GM12878 (cell line): ENCODE measurements around the gene MRPL27. TPM values are rescaled to one million over a fixed set of nuclear protein-coding genes. Genes with fewer than 3 reads are reported as not detected.

Experiments
- ATAC-seq: fragments of 200-7000 bp; cut with Tn5 transposase; 3 replicates; pipeline ENCODE4 v1.9.1; 2020; ENCODE audit warnings: mild to moderate bottlenecking, moderate library complexity
- BruUV-seq: library from RNA; stranded (reverse); fragments of 400-500 nt; replicated peaks from 2 replicates; lab custom pipeline; 2021; lab: Mats Ljungman, UMichigan
- CTCF ChIA-PET: fragments of 300-600 bp; sonication (Branson Sonifier 250); formaldehyde crosslinking; extraction: SDS; loops from one replicate; lab custom pipeline; 2021; ENCODE audit warnings: inconsistent platforms; lab: Yijun Ruan, JAX
- POLR2A ChIA-PET: fragments of 350-600 bp; formaldehyde crosslinking; extraction: SDS; loops from one replicate; lab custom pipeline; 2021; ENCODE audit warnings: inconsistent platforms; lab: Charles Lee
- RAD21 ChIA-PET: fragments of 300-600 bp; sonication (Branson Sonifier 250); formaldehyde crosslinking; loops from one replicate; lab custom pipeline; 2023; ENCODE audit warnings: antibody characterized with exemption; ENCODE audit not compliant: unreplicated experiment; lab: Charles Lee
- SMC1A ChIA-PET: fragments of 300-600 bp; sonication (Branson Sonifier 250); formaldehyde crosslinking; loops from one replicate; lab custom pipeline; 2023; ENCODE audit not compliant: unreplicated experiment, uncharacterized antibody; lab: Charles Lee
- DNase-seq: peaks from one replicate; pipeline ENCODE4 v3.0.0-alpha.2; 2011; ENCODE audit warnings: low read depth, low spot score
- FAIRE-seq: peaks from 3 replicates; lab custom pipeline; 2011; peaks lifted over from hg19 to GRCh38; lab: Jason Lieb, UNC
- H2AFZ ChIP-seq: 2 replicates; pipeline ENCODE4 v1.6.0; 2011; ENCODE audit warnings: low read depth, low read length, control low read depth; ENCODE audit not compliant: control insufficient read depth
- H3K27ac ChIP-seq: 2 replicates; pipeline ENCODE4 v1.5.1; 2011; ENCODE audit warnings: control low read depth; ENCODE audit not compliant: control insufficient read depth, insufficient read depth
- H3K27me3 ChIP-seq, 2 experiments: replicated peaks in 1 of 2; 2 replicates each; pipeline versions ENCODE4 v1.6.0 to v1.6.1; 2011; ENCODE audit warnings: low read length in 1 of 2; ENCODE audit not compliant: control insufficient read depth in 2 of 2, insufficient read depth in 2 of 2
- H3K36me3 ChIP-seq, 2 experiments: 2 replicates each; pipeline ENCODE4 v1.5.1; 2011; ENCODE audit warnings: low read length in 1 of 2; ENCODE audit not compliant: control insufficient read depth in 2 of 2, insufficient read depth in 2 of 2
- H3K4me1 ChIP-seq: 2 replicates; pipeline ENCODE4 v1.6.1; 2011; ENCODE audit warnings: mild to moderate bottlenecking, low read length, moderate library complexity, mixed read lengths; ENCODE audit not compliant: control insufficient read depth, insufficient read depth
- H3K4me2 ChIP-seq: 2 replicates; pipeline ENCODE4 v1.6.0; 2011; ENCODE audit warnings: control low read depth; ENCODE audit not compliant: control insufficient read depth, insufficient read depth
- H3K4me3 ChIP-seq: fragments of 200-600 bp; sonication (generic); 2 replicates; pipeline ENCODE4 v1.5.1; 2016
- H3K79me2 ChIP-seq: 2 replicates; pipeline ENCODE4 v1.6.0; 2011; ENCODE audit warnings: low read length; ENCODE audit not compliant: control insufficient read depth, insufficient read depth
- H3K9ac ChIP-seq: 2 replicates; pipeline ENCODE4 v1.8.0; 2011; ENCODE audit warnings: low read length, control low read depth, mixed read lengths; ENCODE audit not compliant: control insufficient read depth, insufficient read depth
- H3K9me3 ChIP-seq: replicated peaks from 3 replicates; pipeline ENCODE4 v1.5.1; 2011; ENCODE audit warnings: mild to moderate bottlenecking, low read length; ENCODE audit not compliant: control insufficient read depth, insufficient read depth
- H4K20me1 ChIP-seq: 2 replicates; pipeline ENCODE4 v1.6.0; 2011; ENCODE audit not compliant: control insufficient read depth, insufficient read depth
- BCL3 ChIP-seq: IDR thresholded peaks from 2 replicates; pipeline ENCODE4 v1.6.1; 2011; ENCODE audit warnings: borderline replicate concordance, low read depth, mild to moderate bottlenecking, moderate library complexity, low read length; ENCODE audit not compliant: insufficient read depth, poor library complexity, severe bottlenecking
- E4F1 ChIP-seq: fragments of 450-650 bp; IDR thresholded peaks from 2 replicates; pipeline ENCODE4 v1.6.1; 2018; ENCODE audit warnings: borderline replicate concordance, mild to moderate bottlenecking; ENCODE audit not compliant: partially characterized antibody
- MTA3 ChIP-seq: IDR thresholded peaks from 2 replicates; pipeline ENCODE4 v1.6.1; 2012; ENCODE audit warnings: low read length, inconsistent platforms, borderline replicate concordance
- MYC ChIP-seq: IDR thresholded peaks from 2 replicates; pipeline ENCODE4 v1.6.1; 2011; ENCODE audit warnings: mild to moderate bottlenecking, low read length, moderate library complexity, inconsistent platforms; ENCODE audit not compliant: insufficient read depth, insufficient replicate concordance, insufficient read length, severe bottlenecking
- NBN ChIP-seq: fragments of 450-650 bp; IDR thresholded peaks from 2 replicates; pipeline ENCODE4 v1.6.1; 2016
- PML ChIP-seq: IDR thresholded peaks from 2 replicates; pipeline ENCODE4 v1.6.1; 2012; ENCODE audit warnings: low read length, inconsistent platforms
- POLR2A ChIP-seq: IDR thresholded peaks from 2 replicates; pipeline ENCODE4 v1.6.1; 2011; ENCODE audit warnings: low read depth, mild to moderate bottlenecking, low read length
- WGBS: methylation state at CpG from one replicate; pipeline ENCODE4 v1.1.6; 2016; ENCODE audit warnings: low lambda C conversion rate; ENCODE audit not compliant: insufficient replicate concordance, insufficient coverage; ENCODE audit errors: missing lambda C conversion rate; 5-methylcytosine and 5-hydroxymethylcytosine counted together
- in situ Hi-C: fragments of 300-500 bp; cut with MboI; formaldehyde crosslinking; loops from 9 replicates; pipeline ENCODE4 v1.14.3; 2018; ENCODE audit warnings: mixed read lengths
- intact Hi-C: fragments of 100-400 bp; cut with micrococcal nuclease; formaldehyde crosslinking; loops from one replicate; pipeline ENCODE4 v1.14.2; 2022; ENCODE audit not compliant: unreplicated experiment
- polyA plus RNA-seq, 11 experiments: library from polyadenylated mRNA; depleted of rRNA in 4 of 11; unstranded in 6 of 11; stranded (reverse) in 5 of 11; fragments of >200 nt; fragmentation: Nextera tagmentation in 4 of 11; fragmentation: Illumina TruSeq in 1 of 11; extraction: Ambion mirVana in 4 of 11; extraction: Trizol in 1 of 11; gene quantifications; 1 replicate in 1 of 11; 2 replicates in 10 of 11; pipeline versions ENCODE4 v1.2.1 to v1.2.3, GENCODE V29; 2011 to 2016; ENCODE audit warnings: inconsistent platforms in 2 of 11, missing spikeins in 2 of 11, low read depth in 1 of 11
- total RNA-seq, 4 experiments: library from RNA; depleted of rRNA in 3 of 4; stranded (reverse); fragments of >200 nt in 3 of 4; fragmentation: Illumina TruSeq in 1 of 4; extraction: Trizol in 1 of 4; gene quantifications; 2 replicates each; pipeline versions ENCODE4 v1.2.1 to v1.2.3, GENCODE V29; 2013 to 2021
- TF ChIP-seq, protein P1 (sequence below): IDR thresholded peaks from 2 replicates; pipeline ENCODE4 v1.6.1; 2012; ENCODE audit warnings: low read depth, low read length, improper control_type of control experiment

MRPL27 gene
- total and polyA plus RNA-seq, 10 of the 15 experiments (the other 5 are each of a cell fraction or from before 2014, with no cell fraction given): 83.0 to 390 (median 131) TPM

GRCh38 chr17:50396261-50397110, 23.5 kb upstream of the MRPL27 start:
- CTCF ChIA-PET: interaction anchor here (0.6 to 5.7 kb wide), 37 partner anchors 8 to 383 kb away, joined by 3 to 83 read pairs (median 6); partner anchors contain the start of genes ACSF2, COL1A1, EME1 and MRPL27
- H3K9ac ChIP-seq: peak overlapping the region; percentile 89
- peak; percentile 57 for ATAC-seq
- DNase-seq: no peak
- SMC1A ChIA-PET: interaction anchor here (0.7 to 4.6 kb wide), 15 partner anchors 9 to 87 kb away, joined by 3 to 26 read pairs (median 4); partner anchors contain the start of gene RSAD1
- under 1% methylated on average over 30 of the region's 30 CpGs for whole genome bisulfite sequencing
- intact Hi-C loops: loop anchor here (1.0 to 2.0 kb wide), 3 partner anchors 25 to 82 kb away; partner anchors contain the start of genes ACSF2 and RSAD1
- FAIRE-seq: no peak
- peak overlapping the region; percentile 81 for H3K27ac ChIP-seq
- H3K4me1 ChIP-seq: peaks cover 13% of the 10 kb centered on the region
- POLR2A ChIA-PET: interaction anchor here (0.6 to 3.3 kb wide), 14 partner anchors 15 to 146 kb away, joined by 3 to 31 read pairs (median 4); partner anchors contain the start of genes ACSF2 and RSAD1
- in situ Hi-C loops: no loop called here
- H3K27me3 ChIP-seq: no peaks in the 10 kb centered on the region
- BruUV-seq: no TSS peak
- peak overlapping the region; percentile 93 for H3K4me3 ChIP-seq
- no peak overlapping the region for H2AFZ ChIP-seq
- H3K4me2 ChIP-seq: peak overlapping the region; percentile 90
- H3K79me2 ChIP-seq: peaks cover 37% of the 10 kb centered on the region
- H3K9me3 ChIP-seq: no peaks in the 10 kb centered on the region
- H3K36me3 ChIP-seq: peaks cover 14 to 18% of the 10 kb centered on the region in 2 experiments
- RAD21 ChIA-PET: interaction anchor here (0.6 to 4.2 kb wide), 13 partner anchors 15 to 122 kb away, joined by 3 to 32 read pairs (median 4); partner anchors contain the start of genes ACSF2, RSAD1 and TMEM92
- TF ChIP-seq MYC: no peak
- TF ChIP-seq MTA3: no peak
- 0 out of 2 replicates have a peak, but pooled peaks have one; percentile 6 for TF ChIP-seq NBN
- TF ChIP-seq BCL3: no peak
- TF ChIP-seq POLR2A: 0 out of 2 replicates have a peak, but pooled peaks have one; percentile 7
- TF ChIP-seq, protein P1, sequence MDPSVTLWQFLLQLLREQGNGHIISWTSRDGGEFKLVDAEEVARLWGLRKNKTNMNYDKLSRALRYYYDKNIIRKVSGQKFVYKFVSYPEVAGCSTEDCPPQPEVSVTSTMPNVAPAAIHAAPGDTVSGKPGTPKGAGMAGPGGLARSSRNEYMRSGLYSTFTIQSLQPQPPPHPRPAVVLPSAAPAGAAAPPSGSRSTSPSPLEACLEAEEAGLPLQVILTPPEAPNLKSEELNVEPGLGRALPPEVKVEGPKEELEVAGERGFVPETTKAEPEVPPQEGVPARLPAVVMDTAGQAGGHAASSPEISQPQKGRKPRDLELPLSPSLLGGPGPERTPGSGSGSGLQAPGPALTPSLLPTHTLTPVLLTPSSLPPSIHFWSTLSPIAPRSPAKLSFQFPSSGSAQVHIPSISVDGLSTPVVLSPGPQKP: no peak
- no peak for TF ChIP-seq E4F1
- TF ChIP-seq PML: no peak
- no peaks in the 10 kb centered on the region for H4K20me1 ChIP-seq
